Immature natural killer cell (primary cell): Measurements from ENCODE around the gene TMEM39A. TPM values are rescaled to one million over a fixed set of nuclear protein-coding genes. Genes with fewer than 3 reads are reported as not detected.

Experiments
- DNase-seq, 3 donors: peaks; one replicate each; pipeline ENCODE4 v3.0.0; 2022; ENCODE audit warnings: mixed read lengths in 1 of 3
- H3K27ac Mint-ChIP-seq, 6 donors: one replicate each; pipeline ENCODE4 v1.8.0; 2020; ENCODE audit warnings: mixed read lengths in 6 of 6, mild to moderate bottlenecking in 5 of 6, inconsistent platforms in 4 of 6, moderate library complexity in 3 of 6
- H3K27me3 Mint-ChIP-seq, 3 donors: one replicate each; pipeline ENCODE4 v1.8.0; 2020 to 2021; ENCODE audit warnings: low read depth in 3 of 3, mild to moderate bottlenecking in 3 of 3, mixed read lengths in 3 of 3, moderate library complexity in 3 of 3, inconsistent platforms in 1 of 3
- H3K36me3 Mint-ChIP-seq, 3 donors: one replicate each; pipeline ENCODE4 v1.8.0; 2020; ENCODE audit warnings: mixed read lengths in 3 of 3, inconsistent platforms in 2 of 3, mild to moderate bottlenecking in 2 of 3
- H3K4me1 Mint-ChIP-seq, 2 donors: one replicate each; pipeline ENCODE4 v1.8.0; 2020; ENCODE audit warnings: inconsistent platforms in 2 of 2, mild to moderate bottlenecking in 2 of 2, mixed read lengths in 2 of 2, moderate library complexity in 1 of 2
- H3K4me3 Mint-ChIP-seq, 5 donors: one replicate each; pipeline ENCODE4 v1.8.0; 2020; ENCODE audit warnings: mild to moderate bottlenecking in 5 of 5, mixed read lengths in 5 of 5, inconsistent platforms in 3 of 5, moderate library complexity in 3 of 5
- H3K9me3 Mint-ChIP-seq, 6 donors: one replicate each; pipeline ENCODE4 v1.8.0; 2020; ENCODE audit warnings: mild to moderate bottlenecking in 6 of 6, mixed read lengths in 6 of 6, inconsistent platforms in 4 of 6, moderate library complexity in 3 of 6
- polyA plus RNA-seq, 3 donors: library from polyadenylated mRNA; unstranded; fragments of 300-500 nt; fragmentation: Illumina TruSeq; gene quantifications; one replicate each; pipeline ENCODE4 v1.2.3, GENCODE V29; 2021

Gene TMEM39A
- polyA plus RNA-seq: 10 to 100 TPM in 1 of 3 donors, 1 to 10 TPM in 2; 6.5 to 21.6 (median 8.7) TPM

GRCh38 chr3:119463171-119464169 is at the start of gene TMEM39A:
Gene TMEM39A (minus strand): TSS chr3:119463615. CDS start chr3:119462074, 1,541 bp downstream.
- Mint-ChIP-seq H3K36me3 (peaks cover 0 to 17% (median 4%) of the 10 kb centered on the region in 3 donors), H3K27me3 (peaks cover 16 to 21% (median 16%) of the 10 kb centered on the region in 3 donors), H3K9me3 (peaks cover 0 to 3% (median 0%) of the 10 kb centered on the region in 6 donors), H3K4me1 (peaks cover 32 to 60% of the 10 kb centered on the region in 2 donors), H3K27ac (peak within 1 kb of the TSS; percentile 98 to 100 (median 100)), H3K4me3 (peak within 1 kb of the TSS; percentile 84 to 92 (median 86))
- DNase-seq: peak; percentile 100

- peak overlapping the region in 1 of 6 donors; percentile 7 for H3K27ac Mint-ChIP-seq
- H3K9me3 Mint-ChIP-seq: no peaks in the 10 kb centered on the region
- H3K36me3 Mint-ChIP-seq: peaks cover 28 to 44% (median 37%) of the 10 kb centered on the region in 3 donors
These were observed 47.3 kb upstream of the TMEM39A start for GRCh38 chr3:119510690-119511089.

GRCh38 chr3:119508172-119508845 is 44.9 kb upstream of the TMEM39A start:
- Mint-ChIP-seq H3K4me3 (peak overlapping the region in 2 of 5 donors; percentile 8 to 24), H3K9me3 (no peaks in the 10 kb centered on the region), H3K36me3 (peaks cover 19 to 45% (median 37%) of the 10 kb centered on the region in 3 donors), H3K27ac (peak overlapping the region; percentile 73 to 88 (median 78)), H3K27me3 (no peaks in the 10 kb centered on the region), H3K4me1 (peaks cover 24 to 36% of the 10 kb centered on the region in 2 donors)
- peak in 2 of 3 donors; percentile 10 to 14 for DNase-seq

More at GRCh38 chr3:119510690-119511089, 47.3 kb upstream of the TMEM39A start:
- DNase-seq: no peak
- Mint-ChIP-seq H3K4me1 (peaks cover 24 to 35% of the 10 kb centered on the region in 2 donors), H3K4me3 (no peak overlapping the region), H3K27me3 (no peaks in the 10 kb centered on the region)

GRCh38 chr3:119507404-119507803 is 44.0 kb upstream of the TMEM39A start:
- Mint-ChIP-seq H3K36me3 (peaks cover 19 to 39% (median 32%) of the 10 kb centered on the region in 3 donors), H3K9me3 (no peaks in the 10 kb centered on the region), H3K4me3 (peak overlapping the region in 2 of 5 donors; percentile 38 to 75), H3K4me1 (peaks cover 24 to 36% of the 10 kb centered on the region in 2 donors), H3K27me3 (no peaks in the 10 kb centered on the region), H3K27ac (peak overlapping the region; percentile 52 to 88 (median 76))
- no peak for DNase-seq

GRCh38 chr3:119506631-119507030 is 43.2 kb upstream of the TMEM39A start:
- peak overlapping the region; percentile 38 to 75 (median 62) for H3K4me3 Mint-ChIP-seq
- H3K27me3 Mint-ChIP-seq: no peaks in the 10 kb centered on the region
- no peak for DNase-seq
- no peaks in the 10 kb centered on the region for H3K9me3 Mint-ChIP-seq
- peaks cover 19 to 39% (median 32%) of the 10 kb centered on the region in 3 donors for H3K36me3 Mint-ChIP-seq
- H3K4me1 Mint-ChIP-seq: peaks cover 24 to 40% of the 10 kb centered on the region in 2 donors
- H3K27ac Mint-ChIP-seq: peak overlapping the region; percentile 8 to 80 (median 76)

GRCh38 chr3:119500901-119501300 is 37.5 kb upstream of the TMEM39A start:
- Mint-ChIP-seq H3K27ac (peak overlapping the region in 3 of 6 donors; percentile 11 to 42 (median 20)), H3K4me1 (peaks cover 33 to 41% of the 10 kb centered on the region in 2 donors), H3K4me3 (no peak overlapping the region), H3K9me3 (no peaks in the 10 kb centered on the region), H3K36me3 (peaks cover 3 to 14% (median 12%) of the 10 kb centered on the region in 3 donors), H3K27me3 (peaks cover 6 to 10% (median 7%) of the 10 kb centered on the region in 3 donors)
- no peak for DNase-seq

- H3K9me3 Mint-ChIP-seq: no peaks in the 10 kb centered on the region
- H3K36me3 Mint-ChIP-seq: peaks cover 0 to 12% (median 9%) of the 10 kb centered on the region in 3 donors
- H3K4me3 Mint-ChIP-seq: peak overlapping the region in 3 of 5 donors; percentile 11 to 99 (median 60)
- peak overlapping the region in 5 of 6 donors; percentile 7 to 42 (median 25) for H3K27ac Mint-ChIP-seq
- DNase-seq: no peak
- peaks cover 33 to 38% of the 10 kb centered on the region in 2 donors for H3K4me1 Mint-ChIP-seq
- peaks cover 6 to 10% (median 7%) of the 10 kb centered on the region in 3 donors for H3K27me3 Mint-ChIP-seq
These were observed 36.9 kb upstream of the TMEM39A start for GRCh38 chr3:119500265-119500664.

- H3K4me1 Mint-ChIP-seq: peaks cover 33 to 38% of the 10 kb centered on the region in 2 donors
- peak within 1 kb of the TSS; percentile 99 for H3K27ac Mint-ChIP-seq
- H3K4me3 Mint-ChIP-seq: peak within 1 kb of the TSS; percentile 95 to 100 (median 99)
- peaks cover 0 to 2% (median 0%) of the 10 kb centered on the region in 3 donors for H3K36me3 Mint-ChIP-seq
- H3K9me3 Mint-ChIP-seq: no peaks in the 10 kb centered on the region
- peaks cover 6 to 10% (median 7%) of the 10 kb centered on the region in 3 donors for H3K27me3 Mint-ChIP-seq
- DNase-seq: peak; percentile 95 to 97 (median 96)
These were observed 35.0 kb upstream of the TMEM39A start, which contains the start of gene TIMMDC1 for GRCh38 chr3:119498186-119499011. Gene TIMMDC1 (plus strand): TSS chr3:119498547. CDS start chr3:119498734, 187 bp downstream.

- Mint-ChIP-seq H3K4me1 (peaks cover 33 to 38% of the 10 kb centered on the region in 2 donors), H3K27ac (peak overlapping the region; percentile 99), H3K27me3 (peaks cover 6 to 10% (median 7%) of the 10 kb centered on the region in 3 donors), H3K4me3 (peak overlapping the region; percentile 95 to 100 (median 99)), H3K36me3 (peaks cover 0 to 6% (median 0%) of the 10 kb centered on the region in 3 donors), H3K9me3 (no peaks in the 10 kb centered on the region)
- DNase-seq: no peak
These were observed 34.4 kb upstream of the TMEM39A start for GRCh38 chr3:119497820-119498185.

- H3K27ac Mint-ChIP-seq: no peak overlapping the region
- H3K4me3 Mint-ChIP-seq: no peak overlapping the region
- peaks cover 6 to 10% (median 7%) of the 10 kb centered on the region in 3 donors for H3K27me3 Mint-ChIP-seq
- H3K36me3 Mint-ChIP-seq: peaks cover 3 to 24% (median 5%) of the 10 kb centered on the region in 3 donors
- H3K9me3 Mint-ChIP-seq: no peaks in the 10 kb centered on the region
- H3K4me1 Mint-ChIP-seq: peaks cover 18 to 20% of the 10 kb centered on the region in 2 donors
- DNase-seq: no peak
These were observed 31.2 kb upstream of the TMEM39A start for GRCh38 chr3:119494597-119494996.

GRCh38 chr3:119492810-119493209 is 29.4 kb upstream of the TMEM39A start:
- peaks cover 0 to 2% (median 0%) of the 10 kb centered on the region in 3 donors for H3K27me3 Mint-ChIP-seq
- H3K9me3 Mint-ChIP-seq: no peaks in the 10 kb centered on the region
- H3K4me1 Mint-ChIP-seq: peaks cover 8% of the 10 kb centered on the region in 2 donors
- H3K4me3 Mint-ChIP-seq: no peak overlapping the region
- no peak overlapping the region for H3K27ac Mint-ChIP-seq
- peaks cover 3 to 28% (median 5%) of the 10 kb centered on the region in 3 donors for H3K36me3 Mint-ChIP-seq
- no peak for DNase-seq

GRCh38 chr3:119492128-119492527 is 28.7 kb upstream of the TMEM39A start:
- Mint-ChIP-seq H3K27me3 (peaks cover 0 to 2% (median 0%) of the 10 kb centered on the region in 3 donors), H3K36me3 (peaks cover 3 to 28% (median 5%) of the 10 kb centered on the region in 3 donors), H3K4me3 (no peak overlapping the region)

More at GRCh38 chr3:119492128-119492527, 28.7 kb upstream of the TMEM39A start:
- H3K9me3 Mint-ChIP-seq: no peaks in the 10 kb centered on the region
- peaks cover 1% of the 10 kb centered on the region in 2 donors for H3K4me1 Mint-ChIP-seq
- no peak for DNase-seq
- H3K27ac Mint-ChIP-seq: no peak overlapping the region
